ENCODE measurements around the gene IL1RAPL2.
"Not testable (repeated sequence)": the region's sequence is repeated elsewhere in the genome, so short reads cannot be mapped to it uniquely, and the experiment has no call there.

Gene IL1RAPL2

GRCh38 chrX:104677517-104677916, 111.5 kb downstream of the IL1RAPL2 start:
- DNase-seq = not testable (repeated sequence)

- no peak for DNase-seq
Measured at GRCh38 chrX:104679175-104679574, 113.2 kb downstream of the IL1RAPL2 start.

- DNase-seq = no peak
Measured at GRCh38 chrX:104681214-104681613, 115.2 kb downstream of the IL1RAPL2 start.

GRCh38 chrX:104684077-104684476, 118.1 kb downstream of the IL1RAPL2 start:
- DNase-seq = no peak

GRCh38 chrX:104695593-104695992, 129.6 kb downstream of the IL1RAPL2 start:
- no peak for DNase-seq

GRCh38 chrX:104696667-104697066, 130.7 kb downstream of the IL1RAPL2 start:
- no peak for DNase-seq

- DNase-seq = no peak
Measured at GRCh38 chrX:104697294-104697693, 131.3 kb downstream of the IL1RAPL2 start.

- no peak for DNase-seq
Measured at GRCh38 chrX:104707042-104707441, 141.0 kb downstream of the IL1RAPL2 start.

- no peak for DNase-seq
Measured at GRCh38 chrX:104707572-104707971, 141.6 kb downstream of the IL1RAPL2 start.

GRCh38 chrX:104712515-104712914, 146.5 kb downstream of the IL1RAPL2 start:
- DNase-seq = no peak

- DNase-seq = no peak
Measured at GRCh38 chrX:104721854-104722253, 155.9 kb downstream of the IL1RAPL2 start.

- no peak for DNase-seq
Measured at GRCh38 chrX:104728456-104728855, 162.5 kb downstream of the IL1RAPL2 start.

GRCh38 chrX:104742355-104742754, 176.4 kb downstream of the IL1RAPL2 start:
- DNase-seq = no peak

- DNase-seq = no peak
Measured at GRCh38 chrX:104745152-104745551, 179.2 kb downstream of the IL1RAPL2 start.

- DNase-seq = no peak
Measured at GRCh38 chrX:104749951-104750610, 184.1 kb downstream of the IL1RAPL2 start.

- DNase-seq = no peak
Measured at GRCh38 chrX:104762641-104763040, 196.6 kb downstream of the IL1RAPL2 start.

- DNase-seq = no peak
Measured at GRCh38 chrX:104789784-104790183, 223.8 kb downstream of the IL1RAPL2 start.

GRCh38 chrX:104795804-104796203, 229.8 kb downstream of the IL1RAPL2 start:
- no peak for DNase-seq

- no peak for DNase-seq
Measured at GRCh38 chrX:104803219-104803618, 237.2 kb downstream of the IL1RAPL2 start.

- no peak for DNase-seq
Measured at GRCh38 chrX:104806346-104806745, 240.3 kb downstream of the IL1RAPL2 start.

GRCh38 chrX:104833401-104833800, 267.4 kb downstream of the IL1RAPL2 start:
- no peak for DNase-seq

- no peak for DNase-seq
Measured at GRCh38 chrX:104842646-104843045, 276.6 kb downstream of the IL1RAPL2 start.

GRCh38 chrX:104852241-104852640, 286.2 kb downstream of the IL1RAPL2 start:
- DNase-seq = no peak

GRCh38 chrX:104854188-104854587, 288.2 kb downstream of the IL1RAPL2 start:
- DNase-seq = no peak

- no peak for DNase-seq
Measured at GRCh38 chrX:104854790-104855340, 288.9 kb downstream of the IL1RAPL2 start.
